Loucy (cell line): ENCODE data around the gene SLC10A3.

Experiments
- H2AFZ ChIP-seq: fragments of 200-600 bp; sonication (generic); 2 replicates; pipeline ENCODE4 v1.6.0; 2016; ENCODE audit warnings: antibody characterized with exemption, mild to moderate bottlenecking, low read length, moderate library complexity
- H3F3A ChIP-seq: fragments of 200-600 bp; 2 replicates; pipeline ENCODE4 v1.6.0; 2016; ENCODE audit warnings: antibody characterized with exemption, low read depth, mild to moderate bottlenecking
- H3K27me3 ChIP-seq: fragments of 200-600 bp; sonication (generic); 2 replicates; pipeline ENCODE4 v1.6.1; 2014; ENCODE audit warnings: low read length, mild to moderate bottlenecking; ENCODE audit not compliant: insufficient read depth, poor library complexity, severe bottlenecking
- H3K36me3 ChIP-seq: fragments of 200-600 bp; sonication (generic); 2 replicates; pipeline ENCODE4 v1.6.1; 2016; ENCODE audit warnings: low read length; ENCODE audit not compliant: insufficient read depth
- H3K4me1 ChIP-seq: fragments of 200-600 bp; sonication (generic); 2 replicates; pipeline ENCODE4 v1.5.1; 2014; ENCODE audit warnings: low read length, mild to moderate bottlenecking; ENCODE audit not compliant: insufficient read depth, poor library complexity, severe bottlenecking
- H3K4me2 ChIP-seq: fragments of 200-600 bp; sonication (generic); 2 replicates; pipeline ENCODE4 v1.6.0; 2014; ENCODE audit warnings: antibody characterized with exemption, low read length, low read depth, mild to moderate bottlenecking; ENCODE audit not compliant: poor library complexity, severe bottlenecking
- H3K4me3 ChIP-seq: fragments of 200-600 bp; sonication (generic); 2 replicates; pipeline ENCODE4 v1.5.1; 2014; ENCODE audit warnings: low read length, mild to moderate bottlenecking, mixed read lengths; ENCODE audit not compliant: poor library complexity, severe bottlenecking
- H3K79me2 ChIP-seq: fragments of 200-600 bp; sonication (generic); 2 replicates; pipeline ENCODE4 v1.6.1; 2014; ENCODE audit warnings: low read length; ENCODE audit not compliant: insufficient read depth
- H3K9ac ChIP-seq: fragments of 200-600 bp; sonication (generic); 2 replicates; pipeline ENCODE4 v1.6.0; 2014; ENCODE audit warnings: mild to moderate bottlenecking, low read depth, low read length, moderate library complexity; ENCODE audit not compliant: poor library complexity, severe bottlenecking
- H3K9me2 ChIP-seq: fragments of 200-600 bp; sonication (generic); replicated peaks from 2 replicates; pipeline ENCODE4 v1.6.1; 2016; ENCODE audit warnings: low read depth, low read length, mixed read lengths
- H3K9me3 ChIP-seq: fragments of 200-600 bp; sonication (generic); 2 replicates; pipeline ENCODE4 v1.6.1; 2014; ENCODE audit warnings: mild to moderate bottlenecking, antibody characterized with exemption, low read length, low read depth; ENCODE audit not compliant: insufficient read depth
- H4K20me1 ChIP-seq: fragments of 200-600 bp; sonication (generic); 2 replicates; pipeline ENCODE4 v1.6.0; 2014; ENCODE audit warnings: antibody characterized with exemption, low read length, mild to moderate bottlenecking; ENCODE audit not compliant: insufficient read depth, poor library complexity, severe bottlenecking
- EZH2phosphoT487 ChIP-seq: fragments of 200-600 bp; IDR thresholded peaks from 2 replicates; pipeline ENCODE4 v1.6.1; 2018; ENCODE audit warnings: antibody characterized with exemption, mild to moderate bottlenecking, moderate library complexity, borderline replicate concordance
- TF ChIP-seq, protein P1 (sequence below): fragments of 200-600 bp; sonication (generic); conservative IDR thresholded peaks from 2 replicates; pipeline ENCODE4 v1.5.1; 2014; ENCODE audit warnings: mild to moderate bottlenecking, antibody characterized with exemption, low read length

SLC10A3 gene

DNA sequence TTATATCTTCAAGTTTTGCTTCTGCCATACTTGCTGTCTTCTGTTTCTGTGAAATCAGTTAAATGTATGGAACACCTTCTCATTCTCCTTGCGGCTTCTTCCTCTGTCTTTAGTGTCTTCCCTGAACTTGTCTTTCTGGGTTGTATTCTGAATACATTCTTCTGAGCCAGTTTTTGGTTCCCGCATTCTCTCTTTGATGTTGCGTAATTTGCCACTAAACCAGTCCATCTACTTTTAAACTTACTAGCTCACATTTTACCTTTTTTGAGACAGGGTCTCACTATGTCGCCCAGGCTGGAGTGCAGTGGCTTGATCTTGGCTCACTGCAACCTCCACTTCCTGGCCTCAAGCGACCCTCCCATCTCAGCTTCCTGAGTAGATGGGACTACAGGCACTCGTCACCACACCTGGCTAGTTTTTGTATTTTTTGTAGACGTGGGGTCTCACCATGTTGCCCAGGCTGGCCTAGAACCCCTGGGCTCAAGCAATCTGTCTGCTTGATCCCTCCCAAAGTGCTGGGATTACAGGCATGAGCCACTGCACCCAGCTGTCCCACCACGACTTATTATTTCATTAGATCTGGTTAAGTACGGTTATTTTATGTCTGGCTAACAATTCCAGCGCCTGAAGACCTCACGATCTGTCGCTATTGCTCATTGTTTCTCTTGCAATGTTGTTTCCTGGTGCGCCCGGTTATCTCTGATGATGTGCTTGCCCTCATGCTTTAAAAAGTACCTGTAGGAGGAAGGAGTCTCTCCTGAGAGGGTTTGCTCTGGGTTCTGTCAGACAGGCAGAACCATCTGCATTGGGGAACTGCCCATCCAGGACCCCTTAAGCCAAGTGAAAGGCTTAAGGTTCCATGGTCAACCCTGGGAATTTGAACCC is 35.4 kb upstream of the SLC10A3 start:
- H3K27me3 ChIP-seq = no peaks in the 10 kb centered on the region
- H3K79me2 ChIP-seq = no peaks in the 10 kb centered on the region
- no peaks in the 10 kb centered on the region for H3K9me3 ChIP-seq
- no peaks in the 10 kb centered on the region for H3K9me2 ChIP-seq
- peaks cover 17% of the 10 kb centered on the region for H3K4me1 ChIP-seq
- H4K20me1 ChIP-seq = no peaks in the 10 kb centered on the region
- no peaks in the 10 kb centered on the region for H3F3A ChIP-seq
- no peak overlapping the region for H3K9ac ChIP-seq
- H3K4me3 ChIP-seq = no peak overlapping the region
- H3K4me2 ChIP-seq = no peak overlapping the region
- TF ChIP-seq, protein P1, sequence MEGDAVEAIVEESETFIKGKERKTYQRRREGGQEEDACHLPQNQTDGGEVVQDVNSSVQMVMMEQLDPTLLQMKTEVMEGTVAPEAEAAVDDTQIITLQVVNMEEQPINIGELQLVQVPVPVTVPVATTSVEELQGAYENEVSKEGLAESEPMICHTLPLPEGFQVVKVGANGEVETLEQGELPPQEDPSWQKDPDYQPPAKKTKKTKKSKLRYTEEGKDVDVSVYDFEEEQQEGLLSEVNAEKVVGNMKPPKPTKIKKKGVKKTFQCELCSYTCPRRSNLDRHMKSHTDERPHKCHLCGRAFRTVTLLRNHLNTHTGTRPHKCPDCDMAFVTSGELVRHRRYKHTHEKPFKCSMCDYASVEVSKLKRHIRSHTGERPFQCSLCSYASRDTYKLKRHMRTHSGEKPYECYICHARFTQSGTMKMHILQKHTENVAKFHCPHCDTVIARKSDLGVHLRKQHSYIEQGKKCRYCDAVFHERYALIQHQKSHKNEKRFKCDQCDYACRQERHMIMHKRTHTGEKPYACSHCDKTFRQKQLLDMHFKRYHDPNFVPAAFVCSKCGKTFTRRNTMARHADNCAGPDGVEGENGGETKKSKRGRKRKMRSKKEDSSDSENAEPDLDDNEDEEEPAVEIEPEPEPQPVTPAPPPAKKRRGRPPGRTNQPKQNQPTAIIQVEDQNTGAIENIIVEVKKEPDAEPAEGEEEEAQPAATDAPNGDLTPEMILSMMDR = no peak
- no peak for TF ChIP-seq EZH2phosphoT487
- H3K36me3 ChIP-seq = no peaks in the 10 kb centered on the region
- no peak overlapping the region for H2AFZ ChIP-seq

DNA sequence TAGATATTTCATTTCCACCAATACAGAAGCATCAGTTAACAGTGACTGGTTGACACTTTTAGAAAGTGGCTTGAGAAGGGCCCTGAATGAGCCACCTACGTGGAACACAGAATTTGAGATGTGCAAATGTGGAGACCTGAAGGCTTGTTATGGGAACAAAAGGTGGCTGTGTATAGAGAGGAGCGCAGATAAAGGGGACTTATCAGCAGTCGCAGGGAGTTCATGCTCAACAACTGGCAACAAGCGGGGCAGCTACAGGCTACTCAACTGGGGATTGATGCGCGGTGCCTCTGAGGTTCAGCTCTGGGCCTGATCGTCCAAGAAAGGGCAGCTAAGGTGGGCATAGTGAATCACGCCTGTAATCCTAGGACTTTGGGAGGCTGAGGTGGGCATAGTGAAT is 29.0 kb upstream of the SLC10A3 start:
- no peak for TF ChIP-seq EZH2phosphoT487
- TF ChIP-seq, protein P1 = no peak
- H3K27me3 ChIP-seq = no peaks in the 10 kb centered on the region

DNA sequence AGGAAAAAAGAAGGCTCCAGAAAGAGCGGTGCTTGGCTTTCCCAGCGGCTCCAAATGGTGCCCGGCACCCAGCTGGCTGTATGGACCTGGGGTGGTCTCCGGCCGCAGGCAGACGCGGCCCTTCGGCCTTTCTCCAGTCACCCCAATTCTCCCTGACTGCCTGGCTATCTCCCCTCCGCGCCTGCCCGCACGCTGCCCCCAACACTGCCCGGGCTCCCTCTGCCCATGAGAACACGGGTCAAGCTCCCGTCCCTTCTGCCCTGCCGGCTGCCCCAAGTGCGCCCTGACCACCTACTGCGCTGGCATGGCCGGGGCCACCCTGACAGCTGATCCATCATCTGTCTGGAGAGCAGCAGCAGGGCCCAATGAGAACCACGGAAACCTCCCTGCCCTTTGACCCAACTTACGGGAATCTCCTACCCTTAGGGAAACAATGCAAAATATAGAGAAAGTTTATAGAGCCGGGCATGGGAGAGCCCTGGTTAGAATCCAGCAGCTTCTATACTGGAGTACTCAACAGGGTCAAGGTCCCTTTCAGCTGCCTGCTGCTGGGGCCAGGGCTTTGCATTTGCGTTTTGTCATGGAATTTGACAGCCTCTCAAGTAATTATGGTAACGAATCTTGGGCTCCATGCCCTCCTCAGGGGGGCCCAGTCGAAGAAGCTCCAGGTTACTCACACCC is 26.8 kb upstream of the SLC10A3 start:
- no peak overlapping the region for H3K4me3 ChIP-seq
- no peaks in the 10 kb centered on the region for H3K9me2 ChIP-seq
- H3K4me2 ChIP-seq = no peak overlapping the region
- H3K79me2 ChIP-seq = peaks cover 8% of the 10 kb centered on the region; the same call in 1 of the 2 replicates
- H3K36me3 ChIP-seq = no peaks in the 10 kb centered on the region
- H2AFZ ChIP-seq = no peak overlapping the region
- no peaks in the 10 kb centered on the region for H3K9me3 ChIP-seq
- no peaks in the 10 kb centered on the region for H3K27me3 ChIP-seq
- TF ChIP-seq, protein P1 = no peak
- TF ChIP-seq EZH2phosphoT487 = no peak
- no peaks in the 10 kb centered on the region for H3K4me1 ChIP-seq
- no peak overlapping the region for H3K9ac ChIP-seq
- H4K20me1 ChIP-seq = no peaks in the 10 kb centered on the region
- H3F3A ChIP-seq = no peaks in the 10 kb centered on the region

More for the DNA sequence above, 29.0 kb upstream of the SLC10A3 start:
- no peak overlapping the region for H3K4me3 ChIP-seq
- no peak overlapping the region for H3K9ac ChIP-seq
- H3K9me2 ChIP-seq = no peaks in the 10 kb centered on the region
- H3K4me1 ChIP-seq = no peaks in the 10 kb centered on the region
- no peak overlapping the region for H3K4me2 ChIP-seq
- H2AFZ ChIP-seq = no peak overlapping the region
- H3K79me2 ChIP-seq = peaks cover 8% of the 10 kb centered on the region; the same call in 1 of the 2 replicates
- no peaks in the 10 kb centered on the region for H3K9me3 ChIP-seq
- H3F3A ChIP-seq = no peaks in the 10 kb centered on the region
- no peaks in the 10 kb centered on the region for H3K36me3 ChIP-seq
- H4K20me1 ChIP-seq = no peaks in the 10 kb centered on the region
